ENCODE data around the gene EVI2A. TPM values are rescaled to one million over a fixed set of nuclear protein-coding genes. Genes with fewer than 3 reads are reported as not detected.
"Not testable (repeated sequence)": the region's sequence is repeated elsewhere in the genome, so short reads cannot be mapped to it uniquely, and the experiment has no call there.

The EVI2A gene
- total RNA-seq, 1 experiment from 2014 or later: not detected

DNA sequence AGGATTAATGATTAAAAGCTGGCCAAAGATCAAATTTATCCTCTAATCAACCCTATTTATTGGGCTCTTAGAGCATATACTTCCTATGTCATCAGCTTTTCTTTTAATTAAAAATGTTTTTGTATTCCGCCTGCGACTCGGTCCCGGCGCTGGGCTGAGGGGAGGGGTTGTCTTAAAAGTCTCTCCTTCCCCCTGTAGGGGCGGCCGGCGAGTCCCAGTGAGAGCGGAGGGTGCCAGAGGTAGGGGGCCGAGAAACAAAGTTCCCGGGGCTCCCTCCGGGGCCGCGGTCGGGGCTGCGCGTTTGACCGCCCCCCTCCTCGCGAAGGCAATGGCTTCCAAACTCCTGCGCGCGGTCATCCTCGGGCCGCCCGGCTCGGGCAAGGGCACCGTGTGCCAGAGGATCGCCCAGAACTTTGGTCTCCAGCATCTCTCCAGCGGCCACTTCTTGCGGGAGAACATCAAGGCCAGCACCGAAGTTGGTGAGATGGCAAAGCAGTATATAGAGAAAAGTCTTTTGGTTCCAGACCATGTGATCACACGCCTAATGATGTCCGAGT lies 23.8 kb upstream of the EVI2A start:
- H3K9me2 ChIP-seq (replicated peaks; ENCODE audit: insufficient read depth, low read length): not testable (repeated sequence)

DNA sequence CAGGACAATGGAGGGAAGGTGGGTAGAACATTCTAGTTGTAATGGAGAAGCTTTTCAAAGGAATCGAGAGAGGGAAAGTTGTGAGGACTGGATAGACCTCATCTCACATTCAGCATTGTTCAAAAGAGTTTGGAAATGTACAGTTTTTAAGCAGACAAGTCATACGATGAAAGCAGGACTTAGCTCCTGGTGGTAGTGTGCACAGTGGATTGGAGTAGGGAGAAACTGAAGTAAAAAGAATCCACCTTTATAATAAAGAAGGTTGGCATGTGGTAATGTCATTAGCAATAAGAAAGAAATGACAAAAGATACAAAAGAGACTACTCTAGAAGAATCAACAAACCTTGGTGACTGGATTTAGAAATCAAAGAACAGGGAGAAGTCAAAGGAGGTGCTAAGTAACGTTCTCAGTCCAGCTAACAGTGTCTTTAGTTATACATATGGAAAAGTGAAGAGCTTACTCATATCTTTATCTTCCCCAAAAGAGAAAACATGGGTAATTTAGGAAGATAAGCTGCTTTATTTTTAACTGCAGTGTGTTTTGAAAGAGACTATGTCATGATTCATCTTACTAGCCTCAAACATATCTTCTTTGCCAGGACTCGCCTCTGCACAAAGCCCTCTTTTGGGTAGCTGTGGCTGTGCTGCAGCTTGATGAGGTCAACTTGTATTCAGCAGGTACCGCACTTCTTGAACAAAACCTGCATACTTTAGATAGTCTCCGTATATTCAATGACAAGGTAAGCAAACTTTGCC lies 18.7 kb upstream of the EVI2A start:
- DNase-seq: no peak
- Histone ChIP-seq H3K27me3 (ENCODE audit: low read length) (no peaks in the 10 kb centered on the region), H3K4me1 (ENCODE audit: low read length) (no peaks in the 10 kb centered on the region), H3K4me3 (ENCODE audit: low read length) (no peak overlapping the region), H3K9me3 (ENCODE audit: low read length) (no peaks in the 10 kb centered on the region), H4K20me1 (ENCODE audit: insufficient read depth, low read depth, low read length) (no peaks in the 10 kb centered on the region), H3K36me3 (ENCODE audit: insufficient read depth, low read length) (peaks cover 48% of the 10 kb centered on the region), H2AFZ (ENCODE audit: low read length) (no peak overlapping the region), H3K9ac (ENCODE audit: low read length) (no peak overlapping the region), H3K4me2 (ENCODE audit: low read depth, low read length, poor library complexity, severe bottlenecking) (no peak overlapping the region), H3K27ac (ENCODE audit: low read length) (no peak overlapping the region), H3K79me2 (ENCODE audit: low read length) (0 out of 2 replicates have a peak, but pooled peaks cover 5% of the 10 kb centered on the region), H3K9me2 (replicated peaks; ENCODE audit: insufficient read depth, low read length) (no peaks in the 10 kb centered on the region)

More for the DNA sequence above, 23.8 kb upstream of the EVI2A start:
- H3K9me3 ChIP-seq (ENCODE audit: low read length); H4K20me1 ChIP-seq (ENCODE audit: insufficient read depth, low read depth, low read length); H3K79me2 ChIP-seq (ENCODE audit: low read length); H2AFZ ChIP-seq (ENCODE audit: low read length); H3K27ac ChIP-seq (ENCODE audit: low read length); H3K27me3 ChIP-seq (ENCODE audit: low read length); H3K4me3 ChIP-seq (ENCODE audit: low read length); H3K4me2 ChIP-seq (ENCODE audit: low read depth, low read length, poor library complexity, severe bottlenecking); H3K9ac ChIP-seq (ENCODE audit: low read length); DNase-seq; H3K4me1 ChIP-seq (ENCODE audit: low read length): not testable (repeated sequence)
- peaks cover 42% of the 10 kb centered on the region for H3K36me3 ChIP-seq (ENCODE audit: insufficient read depth, low read length)

DNA sequence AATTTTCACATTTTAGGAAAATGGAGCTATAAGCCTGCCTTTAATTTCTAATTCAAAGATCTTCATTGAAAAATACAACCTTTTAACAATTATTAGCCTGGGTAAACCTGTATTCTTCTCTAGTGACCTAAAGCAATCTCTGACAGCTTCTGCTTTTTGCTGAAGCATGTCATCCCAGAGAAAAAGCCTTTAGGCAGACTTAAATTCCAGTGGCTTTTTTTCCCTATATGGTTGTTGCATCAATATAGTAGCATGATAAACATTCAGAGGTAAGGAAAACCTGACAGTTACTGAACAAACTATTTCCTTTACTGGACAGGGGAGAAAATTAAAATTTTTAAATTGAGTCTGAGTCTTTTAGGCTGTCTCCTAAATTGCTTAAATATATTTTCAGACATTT lies 7.8 kb upstream of the EVI2A start:
- DNase-seq: no peak
- no peaks in the 10 kb centered on the region for H4K20me1 ChIP-seq (ENCODE audit: insufficient read depth, low read depth, low read length)
- H3K27ac ChIP-seq (ENCODE audit: low read length): no peak overlapping the region
- H3K4me2 ChIP-seq (ENCODE audit: low read depth, low read length, poor library complexity, severe bottlenecking): no peak overlapping the region
- H3K9ac ChIP-seq (ENCODE audit: low read length): no peak overlapping the region
- H3K36me3 ChIP-seq (ENCODE audit: insufficient read depth, low read length): peaks cover 12% of the 10 kb centered on the region; the same call in 1 of the 2 replicates
- no peak overlapping the region for H3K4me3 ChIP-seq (ENCODE audit: low read length)
- 0 out of 2 replicates have a peak, but pooled peaks cover 2% of the 10 kb centered on the region for H3K79me2 ChIP-seq (ENCODE audit: low read length)
- no peak overlapping the region for H2AFZ ChIP-seq (ENCODE audit: low read length)
- no peaks in the 10 kb centered on the region for H3K9me3 ChIP-seq (ENCODE audit: low read length)
- no peaks in the 10 kb centered on the region for H3K27me3 ChIP-seq (ENCODE audit: low read length)
- no peaks in the 10 kb centered on the region for H3K9me2 ChIP-seq (replicated peaks; ENCODE audit: insufficient read depth, low read length)
- H3K4me1 ChIP-seq (ENCODE audit: low read length): no peaks in the 10 kb centered on the region

DNA sequence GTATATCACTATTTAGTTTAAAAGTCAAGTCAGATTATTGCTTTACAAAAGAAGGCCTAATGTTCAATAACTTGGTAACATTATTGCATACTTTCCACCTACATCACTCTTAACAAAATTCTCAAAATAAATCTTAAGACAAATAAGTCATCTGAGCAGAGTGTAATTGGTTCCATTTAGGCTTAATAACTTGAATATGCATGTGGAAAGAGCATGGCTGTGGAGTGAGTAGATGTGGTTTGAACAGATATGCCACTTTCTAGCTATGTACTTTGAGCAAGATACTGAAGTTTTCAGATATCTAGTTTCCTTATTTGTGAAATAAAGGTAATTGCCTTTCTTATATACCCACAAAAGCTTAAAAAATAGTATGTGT lies 6.7 kb upstream of the EVI2A start:
- Histone ChIP-seq H3K4me2 (ENCODE audit: low read depth, low read length, poor library complexity, severe bottlenecking) (no peak overlapping the region), H4K20me1 (ENCODE audit: insufficient read depth, low read depth, low read length) (no peaks in the 10 kb centered on the region), H3K4me3 (ENCODE audit: low read length) (no peak overlapping the region), H3K9ac (ENCODE audit: low read length) (no peak overlapping the region), H2AFZ (ENCODE audit: low read length) (no peak overlapping the region), H3K36me3 (ENCODE audit: insufficient read depth, low read length) (peaks cover 10% of the 10 kb centered on the region; the same call in 1 of the 2 replicates), H3K79me2 (ENCODE audit: low read length) (peaks cover 7% of the 10 kb centered on the region; the same call in 1 of the 2 replicates), H3K27ac (ENCODE audit: low read length) (peak overlapping the region; percentile 2; the same call in 1 of the 2 replicates), H3K9me3 (ENCODE audit: low read length) (no peaks in the 10 kb centered on the region), H3K4me1 (ENCODE audit: low read length) (no peaks in the 10 kb centered on the region), H3K9me2 (replicated peaks; ENCODE audit: insufficient read depth, low read length) (no peaks in the 10 kb centered on the region), H3K27me3 (ENCODE audit: low read length) (no peaks in the 10 kb centered on the region)
- no peak for DNase-seq

DNA sequence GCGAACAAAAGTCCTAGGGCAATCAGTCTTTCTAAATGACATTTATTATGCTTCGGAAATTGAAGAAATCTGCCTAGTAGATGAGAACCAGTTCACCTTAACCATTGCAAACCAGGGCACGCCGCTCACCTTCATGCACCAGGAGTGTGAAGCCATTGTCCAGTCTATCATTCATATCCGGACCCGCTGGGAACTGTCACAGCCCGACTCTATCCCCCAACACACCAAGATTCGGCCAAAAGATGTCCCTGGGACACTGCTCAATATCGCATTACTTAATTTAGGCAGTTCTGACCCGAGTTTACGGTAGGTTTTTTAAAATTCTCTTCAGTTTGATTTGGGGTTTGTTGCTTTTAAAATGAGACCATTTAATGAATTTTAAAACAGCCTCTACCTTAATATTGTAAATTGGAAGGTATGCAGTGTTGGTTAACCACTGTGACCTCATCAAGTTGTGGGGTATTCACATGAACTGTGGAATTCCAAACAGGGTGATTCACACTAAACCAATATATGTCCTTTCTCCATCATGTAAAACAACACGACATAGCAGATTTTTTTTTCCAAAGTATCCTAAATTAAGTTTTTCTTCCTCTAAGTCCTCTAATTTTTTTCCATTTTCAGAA lies 6.2 kb upstream of the EVI2A start:
- no peaks in the 10 kb centered on the region for H4K20me1 ChIP-seq (ENCODE audit: insufficient read depth, low read depth, low read length)
- H3K4me1 ChIP-seq (ENCODE audit: low read length): no peaks in the 10 kb centered on the region
- H3K9me3 ChIP-seq (ENCODE audit: low read length): no peaks in the 10 kb centered on the region
- H3K4me2 ChIP-seq (ENCODE audit: low read depth, low read length, poor library complexity, severe bottlenecking): no peak overlapping the region
- peaks cover 7% of the 10 kb centered on the region; the same call in 1 of the 2 replicates for H3K79me2 ChIP-seq (ENCODE audit: low read length)
- no peaks in the 10 kb centered on the region for H3K27me3 ChIP-seq (ENCODE audit: low read length)
- H3K36me3 ChIP-seq (ENCODE audit: insufficient read depth, low read length): peaks cover 10% of the 10 kb centered on the region; the same call in 1 of the 2 replicates
- H3K9ac ChIP-seq (ENCODE audit: low read length): no peak overlapping the region
- DNase-seq: no peak
- H3K4me3 ChIP-seq (ENCODE audit: low read length): no peak overlapping the region
- no peaks in the 10 kb centered on the region for H3K9me2 ChIP-seq (replicated peaks; ENCODE audit: insufficient read depth, low read length)
- no peak overlapping the region for H3K27ac ChIP-seq (ENCODE audit: low read length)
- H2AFZ ChIP-seq (ENCODE audit: low read length): no peak overlapping the region

DNA sequence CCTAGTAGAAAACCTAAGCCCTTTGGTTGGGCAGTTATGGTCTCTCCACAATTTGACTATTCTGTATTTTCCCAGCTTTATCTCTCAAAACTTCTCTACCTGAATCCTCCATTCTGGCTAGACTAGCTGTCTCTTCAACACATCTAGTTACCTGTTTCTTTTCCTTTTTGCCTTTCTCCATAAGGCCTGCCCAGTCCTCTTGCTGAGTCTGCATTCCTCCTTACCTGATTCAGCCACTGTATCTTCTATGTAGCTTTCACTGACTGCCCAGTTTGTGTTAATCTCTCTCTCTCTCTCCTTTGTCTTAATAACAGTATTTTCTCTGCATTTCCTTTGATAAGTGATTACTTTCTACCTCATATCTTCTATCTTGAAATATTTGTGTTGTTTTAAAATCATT lies 2.1 kb upstream of the EVI2A start:
- H3K9me3 ChIP-seq (ENCODE audit: low read length): no peaks in the 10 kb centered on the region
- H3K79me2 ChIP-seq (ENCODE audit: low read length): peaks cover 27% of the 10 kb centered on the region
- peaks cover 31% of the 10 kb centered on the region for H3K4me1 ChIP-seq (ENCODE audit: low read length)
- no peak overlapping the region for H3K4me2 ChIP-seq (ENCODE audit: low read depth, low read length, poor library complexity, severe bottlenecking)
- H3K27me3 ChIP-seq (ENCODE audit: low read length): no peaks in the 10 kb centered on the region
- H3K27ac ChIP-seq (ENCODE audit: low read length): no peak overlapping the region
- no peaks in the 10 kb centered on the region for H3K9me2 ChIP-seq (replicated peaks; ENCODE audit: insufficient read depth, low read length)
- no peak for DNase-seq
- H2AFZ ChIP-seq (ENCODE audit: low read length): no peak overlapping the region
- H3K36me3 ChIP-seq (ENCODE audit: insufficient read depth, low read length): peaks cover 3% of the 10 kb centered on the region; the same call in 1 of the 2 replicates
- no peak overlapping the region for H3K4me3 ChIP-seq (ENCODE audit: low read length)
- H4K20me1 ChIP-seq (ENCODE audit: insufficient read depth, low read depth, low read length): no peaks in the 10 kb centered on the region
- no peak overlapping the region for H3K9ac ChIP-seq (ENCODE audit: low read length)

DNA sequence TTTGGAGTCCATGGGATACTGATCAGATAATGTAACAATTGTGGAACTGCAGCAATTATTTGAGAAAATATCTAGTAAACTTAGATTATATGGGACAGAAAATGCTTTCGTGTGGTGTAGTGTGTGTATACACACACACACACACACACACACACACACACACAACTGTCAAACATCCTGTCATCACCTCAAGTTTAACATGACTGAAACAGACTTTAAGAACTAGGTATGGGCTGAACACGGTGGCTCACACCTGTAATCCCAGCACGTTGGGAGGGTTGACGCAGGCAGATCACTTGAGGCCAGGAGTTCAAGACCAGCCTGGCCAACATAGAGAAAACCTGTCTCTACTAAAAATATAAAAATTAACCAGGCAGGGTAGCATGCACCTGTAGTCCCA lies 544 bp upstream of the EVI2A start:
- H3K9ac ChIP-seq (ENCODE audit: low read length): no peak overlapping the region
- no peak overlapping the region for H3K4me2 ChIP-seq (ENCODE audit: low read depth, low read length, poor library complexity, severe bottlenecking)
- peaks cover 27% of the 10 kb centered on the region for H3K79me2 ChIP-seq (ENCODE audit: low read length)
- H3K4me1 ChIP-seq (ENCODE audit: low read length): peaks cover 47% of the 10 kb centered on the region
- H3K9me2 ChIP-seq (replicated peaks; ENCODE audit: insufficient read depth, low read length): no peaks in the 10 kb centered on the region
- no peak overlapping the region for H2AFZ ChIP-seq (ENCODE audit: low read length)
- no peaks in the 10 kb centered on the region for H3K9me3 ChIP-seq (ENCODE audit: low read length)
- no peak for DNase-seq
- no peaks in the 10 kb centered on the region for H3K27me3 ChIP-seq (ENCODE audit: low read length)
- peak overlapping the region; percentile 99; the same call in 1 of the 2 replicates for H3K27ac ChIP-seq (ENCODE audit: low read length)
- no peak overlapping the region for H3K4me3 ChIP-seq (ENCODE audit: low read length)
- peaks cover 3% of the 10 kb centered on the region; the same call in 1 of the 2 replicates for H3K36me3 ChIP-seq (ENCODE audit: insufficient read depth, low read length)
- H4K20me1 ChIP-seq (ENCODE audit: insufficient read depth, low read depth, low read length): no peaks in the 10 kb centered on the region

DNA sequence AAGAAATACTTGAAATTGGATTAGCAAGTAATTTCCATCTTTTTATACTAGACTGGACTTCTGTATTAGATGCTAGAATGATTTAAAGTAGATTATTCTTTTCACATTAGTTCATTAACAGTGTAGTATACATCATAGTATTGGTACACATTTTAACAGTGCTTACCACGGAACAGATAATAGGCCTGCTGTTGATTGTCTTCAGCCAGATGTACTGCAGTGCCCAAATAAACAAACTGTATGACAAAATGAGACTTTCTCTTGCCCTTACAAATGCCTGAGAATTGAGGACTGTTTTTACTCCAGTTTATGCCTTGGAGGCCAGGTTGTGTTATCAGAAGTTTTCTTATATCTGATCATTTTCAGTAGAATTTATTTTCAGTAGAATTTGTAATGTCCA lies 631 bp downstream of the EVI2A start:
- H3K27me3 ChIP-seq (ENCODE audit: low read length): no peaks in the 10 kb centered on the region
- peak overlapping the region; percentile 99 for H3K27ac ChIP-seq (ENCODE audit: low read length)
- H4K20me1 ChIP-seq (ENCODE audit: insufficient read depth, low read depth, low read length): no peaks in the 10 kb centered on the region
- H2AFZ ChIP-seq (ENCODE audit: low read length): no peak overlapping the region
- peaks cover 1% of the 10 kb centered on the region; the same call in 1 of the 2 replicates for H3K36me3 ChIP-seq (ENCODE audit: insufficient read depth, low read length)
- DNase-seq: no peak
- H3K9me2 ChIP-seq (replicated peaks; ENCODE audit: insufficient read depth, low read length): no peaks in the 10 kb centered on the region
- H3K9me3 ChIP-seq (ENCODE audit: low read length): no peaks in the 10 kb centered on the region
- no peak overlapping the region for H3K4me2 ChIP-seq (ENCODE audit: low read depth, low read length, poor library complexity, severe bottlenecking)
- H3K9ac ChIP-seq (ENCODE audit: low read length): no peak overlapping the region
- H3K79me2 ChIP-seq (ENCODE audit: low read length): peaks cover 31% of the 10 kb centered on the region
- no peak overlapping the region for H3K4me3 ChIP-seq (ENCODE audit: low read length)
- H3K4me1 ChIP-seq (ENCODE audit: low read length): peaks cover 59% of the 10 kb centered on the region
